ENCODE results near the gene MNT. TPM values are rescaled to one million over a fixed set of nuclear protein-coding genes. Genes with fewer than 3 reads are reported as not detected.

Gene MNT
- total RNA-seq, 2 experiments from 2014 or later = 35.6 to 38.6 TPM

DNA sequence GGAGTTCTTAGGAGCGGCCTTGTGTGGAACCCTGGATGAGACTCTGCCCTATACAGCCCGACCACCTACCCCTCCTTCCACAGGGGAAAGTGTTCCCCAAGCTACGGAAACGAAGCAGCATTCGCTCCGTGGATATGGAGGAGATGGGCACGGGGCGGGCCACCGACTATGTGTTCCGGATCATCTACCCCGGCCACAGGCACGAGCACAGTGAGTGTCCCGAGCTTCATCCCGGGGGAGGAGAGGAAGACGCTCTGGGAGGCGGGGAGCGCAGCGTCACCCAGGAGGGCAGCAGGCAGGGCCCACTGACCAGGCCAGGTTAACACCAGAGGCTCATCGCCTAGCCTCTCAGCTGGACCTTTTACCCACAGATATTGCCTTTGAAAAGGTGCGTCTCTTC, 35.7 kb downstream of the MNT start:
- ATAC-seq (ENCODE audit: low read depth) (no peak), DNase-seq (no peak)
- H3K9me3 Mint-ChIP-seq = no peaks in the 10 kb centered on the region
- no peak overlapping the region for H3K4me3 Mint-ChIP-seq
- H3K4me1 Mint-ChIP-seq = peaks cover 4% of the 10 kb centered on the region
- H3K36me3 Mint-ChIP-seq = peaks cover 8% of the 10 kb centered on the region
- no peak overlapping the region for H3K27ac Mint-ChIP-seq
- H3K27me3 Mint-ChIP-seq = no peaks in the 10 kb centered on the region
- POLR2A ChIA-PET = interaction anchor here (0.6 kb wide), 1 partner anchor 69 kb away, joined by 7 read pairs; no protein-coding TSS in a partner anchor

DNA sequence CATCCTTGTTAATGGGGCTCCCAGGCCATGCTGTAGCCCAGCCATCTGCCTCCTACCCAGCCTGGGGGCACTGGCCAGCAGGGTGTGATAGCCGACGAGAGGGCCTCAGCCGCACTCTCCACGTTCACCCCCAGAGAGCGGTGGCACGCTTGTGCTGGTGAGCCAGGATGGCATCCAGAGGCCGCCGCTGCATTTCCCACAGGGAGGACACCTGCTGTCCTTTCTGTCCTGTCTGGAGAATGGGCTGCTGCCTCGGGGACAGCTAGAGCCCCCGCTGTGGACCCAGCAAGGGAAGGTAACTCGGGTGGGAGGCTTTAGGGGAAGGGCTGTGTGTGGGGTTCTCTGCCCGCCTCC, 36.1 kb downstream of the MNT start:
- Mint-ChIP-seq H3K4me1 (peaks cover 4% of the 10 kb centered on the region), H3K27me3 (no peaks in the 10 kb centered on the region), H3K27ac (no peak overlapping the region), H3K9me3 (no peaks in the 10 kb centered on the region), H3K4me3 (no peak overlapping the region), H3K36me3 (peaks cover 8% of the 10 kb centered on the region)
- no peak for ATAC-seq (ENCODE audit: low read depth)
- DNase-seq = no peak
- POLR2A ChIA-PET = interaction anchor here (0.6 kb wide), 1 partner anchor 68 kb away, joined by 7 read pairs; no protein-coding TSS in a partner anchor

DNA sequence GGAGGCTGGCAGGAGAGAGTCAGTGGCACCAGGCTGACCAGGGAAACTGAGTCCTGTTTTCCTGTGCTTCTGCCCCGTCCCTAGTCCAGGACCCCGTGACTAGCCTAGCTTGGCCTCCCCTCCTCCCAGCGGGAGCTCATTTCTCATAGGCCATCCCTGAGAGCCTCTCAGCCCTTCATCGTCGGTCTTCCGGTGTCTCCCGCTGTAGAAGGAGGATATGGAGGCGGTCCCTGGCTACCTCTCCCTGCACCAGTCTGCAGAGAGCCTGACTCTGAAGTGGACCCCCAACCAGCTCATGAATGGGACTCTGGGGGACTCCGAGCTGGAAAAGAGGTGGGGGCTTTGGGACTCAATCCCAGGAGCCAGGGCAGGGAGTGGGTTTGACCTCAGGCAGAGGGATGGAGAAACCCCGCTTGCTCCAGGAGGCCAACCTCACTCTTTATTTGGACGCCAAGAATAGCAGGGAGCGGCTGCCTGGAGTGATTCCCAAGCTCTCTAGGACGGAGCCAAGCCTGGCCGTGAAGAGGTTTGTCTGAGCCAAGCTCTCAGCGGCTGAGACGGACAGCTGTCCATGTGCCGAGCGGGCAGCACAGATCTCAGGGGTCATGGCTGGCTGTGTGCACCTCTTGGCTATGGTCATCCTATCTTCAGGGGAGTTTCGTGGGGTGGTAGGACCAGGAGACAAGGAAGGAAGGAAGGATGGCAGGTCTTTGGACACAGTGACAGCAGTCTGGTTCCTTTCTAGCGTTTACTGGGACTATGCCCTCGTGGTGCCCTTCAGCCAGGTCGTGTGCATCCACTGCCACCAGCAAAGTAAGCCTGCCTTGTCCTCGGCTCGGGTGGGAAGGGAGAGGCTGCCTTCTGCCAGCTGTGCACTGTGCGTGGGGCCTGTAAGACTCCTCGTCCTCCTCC, 36.8 kb downstream of the MNT start:
- ATAC-seq (ENCODE audit: low read depth) = no peak
- no peak for DNase-seq
- H3K36me3 Mint-ChIP-seq = peaks cover 8% of the 10 kb centered on the region
- no peaks in the 10 kb centered on the region for H3K27me3 Mint-ChIP-seq
- no peak overlapping the region for H3K27ac Mint-ChIP-seq
- H3K4me3 Mint-ChIP-seq = no peak overlapping the region
- POLR2A ChIA-PET = no interaction called here
- H3K9me3 Mint-ChIP-seq = no peaks in the 10 kb centered on the region
- peaks cover 4% of the 10 kb centered on the region for H3K4me1 Mint-ChIP-seq

GRCh38 chr17:2363318-2363717, 37.5 kb downstream of the MNT start:
- DNase-seq = no peak
- peaks cover 4% of the 10 kb centered on the region for H3K4me1 Mint-ChIP-seq
- H3K27ac Mint-ChIP-seq = no peak overlapping the region
- peaks cover 8% of the 10 kb centered on the region for H3K36me3 Mint-ChIP-seq
- ATAC-seq (ENCODE audit: low read depth) = no peak
- no peaks in the 10 kb centered on the region for H3K9me3 Mint-ChIP-seq
- POLR2A ChIA-PET = no interaction called here
- H3K4me3 Mint-ChIP-seq = no peak overlapping the region
- no peaks in the 10 kb centered on the region for H3K27me3 Mint-ChIP-seq

DNA sequence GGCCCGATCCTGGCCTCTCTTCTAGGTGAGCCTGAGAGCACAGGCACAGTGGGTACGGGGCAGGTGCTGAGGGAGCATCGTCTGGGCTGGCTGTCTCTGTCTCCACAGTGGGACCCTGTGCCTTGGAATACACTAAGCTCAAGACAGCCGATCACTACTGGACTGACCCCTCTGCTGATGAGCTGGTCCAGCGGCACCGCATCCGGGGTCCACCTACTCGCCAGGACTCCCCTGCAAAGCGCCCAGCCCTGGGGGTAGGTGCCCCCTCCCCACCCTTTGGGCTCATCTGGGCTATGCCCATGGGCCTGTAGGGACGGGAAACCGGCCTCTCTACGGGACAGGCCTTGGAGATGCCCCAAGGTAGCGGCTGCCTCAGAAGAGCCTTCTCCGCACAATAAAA, 38.0 kb downstream of the MNT start:
- ATAC-seq (ENCODE audit: low read depth) (no peak), DNase-seq (no peak)
- POLR2A ChIA-PET = no interaction called here
- H3K4me1 Mint-ChIP-seq = peaks cover 4% of the 10 kb centered on the region
- H3K4me3 Mint-ChIP-seq = no peak overlapping the region
- H3K9me3 Mint-ChIP-seq = no peaks in the 10 kb centered on the region
- H3K36me3 Mint-ChIP-seq = peaks cover 8% of the 10 kb centered on the region
- H3K27ac Mint-ChIP-seq = no peak overlapping the region
- H3K27me3 Mint-ChIP-seq = no peaks in the 10 kb centered on the region

GRCh38 chr17:2362416-2362815, 38.4 kb downstream of the MNT start:
- H3K36me3 Mint-ChIP-seq = peaks cover 8% of the 10 kb centered on the region
- POLR2A ChIA-PET = no interaction called here
- H3K27me3 Mint-ChIP-seq = no peaks in the 10 kb centered on the region
- H3K4me3 Mint-ChIP-seq = no peak overlapping the region
- H3K9me3 Mint-ChIP-seq = no peaks in the 10 kb centered on the region
- DNase-seq (no peak), ATAC-seq (ENCODE audit: low read depth) (no peak)
- H3K4me1 Mint-ChIP-seq = peaks cover 4% of the 10 kb centered on the region
- no peak overlapping the region for H3K27ac Mint-ChIP-seq

DNA sequence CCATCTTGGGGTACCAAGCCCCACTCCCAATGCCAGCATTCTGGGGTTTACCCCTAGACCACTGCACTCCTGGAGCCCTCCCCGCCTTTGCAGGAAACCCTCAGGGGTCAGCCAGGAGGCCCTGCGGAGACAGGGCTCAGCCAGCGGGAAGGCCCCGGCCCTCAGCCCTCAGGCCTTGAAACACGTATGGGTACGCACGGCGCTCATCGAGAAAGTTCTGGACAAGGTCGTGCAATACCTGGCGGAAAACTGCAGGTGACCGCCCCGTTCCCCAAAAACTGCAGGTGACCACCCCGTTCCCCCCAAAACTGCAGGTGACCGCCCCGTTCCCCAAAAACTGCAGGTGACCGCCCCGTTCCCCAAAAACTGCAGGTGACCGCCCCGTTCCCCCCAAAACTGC, 38.8 kb downstream of the MNT start:
- no peak for DNase-seq
- Mint-ChIP-seq H3K27ac (no peak overlapping the region), H3K4me3 (no peak overlapping the region), H3K9me3 (no peaks in the 10 kb centered on the region), H3K4me1 (peaks cover 2% of the 10 kb centered on the region), H3K27me3 (no peaks in the 10 kb centered on the region), H3K36me3 (peaks cover 8% of the 10 kb centered on the region)
- no peak for ATAC-seq (ENCODE audit: low read depth)
- POLR2A ChIA-PET = no interaction called here

GRCh38 chr17:2361010-2361760, 39.7 kb downstream of the MNT start:
- POLR2A ChIA-PET = interaction anchor here (0.6 kb wide), 1 partner anchor 66 kb away, joined by 3 read pairs; no protein-coding TSS in a partner anchor
- Mint-ChIP-seq H3K9me3 (no peaks in the 10 kb centered on the region), H3K4me3 (no peak overlapping the region), H3K27me3 (no peaks in the 10 kb centered on the region), H3K4me1 (peaks cover 2% of the 10 kb centered on the region), H3K27ac (no peak overlapping the region), H3K36me3 (peaks cover 8% of the 10 kb centered on the region)
- no peak for ATAC-seq (ENCODE audit: low read depth)
- no peak for DNase-seq

GRCh38 chr17:2357931-2358434, 42.9 kb downstream of the MNT start:
- H3K4me1 Mint-ChIP-seq = peaks cover 12% of the 10 kb centered on the region
- DNase-seq = no peak

DNA sequence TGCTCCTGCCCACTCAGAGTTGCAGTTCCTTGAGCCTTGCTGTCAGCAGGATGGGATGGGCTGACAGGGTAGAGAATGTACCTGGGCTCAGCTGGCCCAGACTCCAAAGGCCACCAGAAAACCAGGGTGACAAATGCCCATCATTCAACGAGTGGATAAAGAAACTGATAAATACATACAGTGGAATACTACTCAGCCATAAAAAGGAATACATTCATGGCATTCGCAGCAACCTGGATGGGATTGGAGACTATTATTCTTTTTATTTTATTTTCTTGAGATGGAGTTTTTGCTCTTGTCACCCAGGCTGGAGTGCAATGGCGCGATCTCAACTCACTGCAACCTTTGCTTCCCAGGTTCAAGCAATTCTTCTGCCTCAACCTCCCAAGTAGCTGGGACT, 43.6 kb downstream of the MNT start:
- no peak for ATAC-seq (ENCODE audit: low read depth)
- Mint-ChIP-seq H3K9me3 (no peaks in the 10 kb centered on the region), H3K4me3 (no peak overlapping the region), H3K36me3 (peaks cover 4% of the 10 kb centered on the region), H3K27me3 (no peaks in the 10 kb centered on the region), H3K27ac (no peak overlapping the region), H3K4me1 (peaks cover 13% of the 10 kb centered on the region)
- DNase-seq = no peak
- POLR2A ChIA-PET = no interaction called here

More at GRCh38 chr17:2357931-2358434, 42.9 kb downstream of the MNT start:
- ATAC-seq (ENCODE audit: low read depth) = no peak
- POLR2A ChIA-PET = no interaction called here
- no peak overlapping the region for H3K4me3 Mint-ChIP-seq
- no peaks in the 10 kb centered on the region for H3K27me3 Mint-ChIP-seq
- H3K9me3 Mint-ChIP-seq = no peaks in the 10 kb centered on the region
- H3K36me3 Mint-ChIP-seq = peaks cover 8% of the 10 kb centered on the region
- H3K27ac Mint-ChIP-seq = no peak overlapping the region

- ATAC-seq (ENCODE audit: low read depth) = no peak
- Mint-ChIP-seq H3K27me3 (no peaks in the 10 kb centered on the region), H3K4me3 (peak overlapping the region; percentile 10), H3K9me3 (no peaks in the 10 kb centered on the region), H3K4me1 (peaks cover 11% of the 10 kb centered on the region), H3K27ac (peak overlapping the region; percentile 94), H3K36me3 (no peaks in the 10 kb centered on the region)
- POLR2A ChIA-PET = interaction anchor here (0.9 to 2.3 kb wide), 6 partner anchors 16 to 303 kb away, joined by 3 to 13 read pairs (median 4); partner anchors contain the start of genes HIC1 and TSR1
- no peak for DNase-seq
These were observed 46.5 kb downstream of the MNT start for GRCh38 chr17:2354311-2354710.

GRCh38 chr17:2351269-2351668, 49.6 kb downstream of the MNT start:
- H3K4me3 Mint-ChIP-seq = no peak overlapping the region
- no peak for ATAC-seq (ENCODE audit: low read depth)
- H3K36me3 Mint-ChIP-seq = no peaks in the 10 kb centered on the region
- POLR2A ChIA-PET = interaction anchor here (0.6 to 1.2 kb wide), 2 partner anchors 11 to 48 kb away, joined by 3 to 4 read pairs; partner anchors contain the start of gene SMG6
- DNase-seq = no peak
- no peak overlapping the region for H3K27ac Mint-ChIP-seq
- H3K4me1 Mint-ChIP-seq = peaks cover 11% of the 10 kb centered on the region
- no peaks in the 10 kb centered on the region for H3K9me3 Mint-ChIP-seq
- no peaks in the 10 kb centered on the region for H3K27me3 Mint-ChIP-seq

GRCh38 chr17:2347805-2348685, 52.8 kb downstream of the MNT start:
- POLR2A ChIA-PET = interaction anchor here (1.4 kb wide), 1 partner anchor 12 kb away, joined by 3 read pairs; the partner anchor contains the start of gene TSR1
- no peaks in the 10 kb centered on the region for H3K9me3 Mint-ChIP-seq
- DNase-seq (peak; percentile 12), ATAC-seq (ENCODE audit: low read depth) (no peak)
- no peaks in the 10 kb centered on the region for H3K27me3 Mint-ChIP-seq
- no peak overlapping the region for H3K4me3 Mint-ChIP-seq
- H3K4me1 Mint-ChIP-seq = peaks cover 15% of the 10 kb centered on the region
- peaks cover 7% of the 10 kb centered on the region for H3K36me3 Mint-ChIP-seq
- no peak overlapping the region for H3K27ac Mint-ChIP-seq

Data from activated naive CD8-positive, alpha-beta T cell treated with anti-CD3 and anti-CD28 coated beads, Interleukin-2, amount 10 ng/mL, durations not matched to agents 7 days and 5 days (primary cell).